Activated CD4-positive, alpha-beta T cell treated with anti-CD3 and anti-CD28 coated beads, Interleukin-2, Interleukin-4, amounts not matched to agents 100 ng/mL and 50 ng/mL, durations not matched to agents 16 hours and 8 hours (primary cell): ENCODE data around the gene TEX264.
"Not testable (repeated sequence)": the region's sequence is repeated elsewhere in the genome, so short reads cannot be mapped to it uniquely, and the experiment has no call there.

Experiments
- DNase-seq: peaks from one replicate; pipeline ENCODE4 v3.0.0-alpha.2; 2020; ENCODE audit warnings: low spot score

The TEX264 gene

GRCh38 chr3:51715231-51715976 lies 44.4 kb downstream of the TEX264 start:
- no peak for DNase-seq

- DNase-seq, result no peak
These were observed 44.9 kb downstream of the TEX264 start for GRCh38 chr3:51715977-51716294.

- DNase-seq, result no peak
These were observed 45.8 kb downstream of the TEX264 start for GRCh38 chr3:51716805-51717204.

- no peak for DNase-seq
These were observed 46.4 kb downstream of the TEX264 start for GRCh38 chr3:51717446-51717845.

GRCh38 chr3:51717947-51718346 lies 46.9 kb downstream of the TEX264 start:
- DNase-seq, result no peak

- peak; percentile 79 for DNase-seq
These were observed 47.7 kb downstream of the TEX264 start for GRCh38 chr3:51718547-51719409.

GRCh38 chr3:51719410-51720025 lies 48.5 kb downstream of the TEX264 start:
- DNase-seq, result no peak

- DNase-seq, result no peak
These were observed 49.4 kb downstream of the TEX264 start for GRCh38 chr3:51720292-51721061.

GRCh38 chr3:51721062-51721745 lies 50.2 kb downstream of the TEX264 start:
- DNase-seq, result no peak

GRCh38 chr3:51722362-51722761 lies 51.3 kb downstream of the TEX264 start:
- DNase-seq, result no peak

- peak; percentile 25 for DNase-seq
These were observed 56.4 kb downstream of the TEX264 start for GRCh38 chr3:51727500-51727899.

GRCh38 chr3:51729042-51729633 lies 58.1 kb downstream of the TEX264 start:
- peak; percentile 19 for DNase-seq

- no peak for DNase-seq
These were observed 63.0 kb downstream of the TEX264 start for GRCh38 chr3:51733859-51734571.

GRCh38 chr3:51734572-51734907 lies 63.5 kb downstream of the TEX264 start:
- peak; percentile 33 for DNase-seq

- no peak for DNase-seq
These were observed 64.0 kb downstream of the TEX264 start for GRCh38 chr3:51735039-51735438.

- DNase-seq, result no peak
These were observed 64.9 kb downstream of the TEX264 start for GRCh38 chr3:51735950-51736349.

- no peak for DNase-seq
These were observed 68.1 kb downstream of the TEX264 start for GRCh38 chr3:51739110-51739509.

GRCh38 chr3:51742320-51742719 lies 71.3 kb downstream of the TEX264 start:
- DNase-seq, result not testable (repeated sequence)

GRCh38 chr3:51742978-51743377 lies 71.9 kb downstream of the TEX264 start:
- DNase-seq, result not testable (repeated sequence)

GRCh38 chr3:51747840-51748239 lies 76.8 kb downstream of the TEX264 start:
- DNase-seq, result no peak

- DNase-seq, result no peak
These were observed 77.3 kb downstream of the TEX264 start for GRCh38 chr3:51748327-51748726.
